HCT116 (cell line): ENCODE results near the gene RGS12. TPM values are rescaled to one million over a fixed set of nuclear protein-coding genes. Genes with fewer than 3 reads are reported as not detected.

ENCODE experiments used
- ATAC-seq: fragments of 200-7000 bp; cut with Tn5 transposase; 2 replicates; pipeline ENCODE4 v1.9.1; 2020; ENCODE audit warnings: mild to moderate bottlenecking, moderate library complexity
- BruUV-seq: library from RNA; stranded (reverse); fragments of 400-500 nt; replicated peaks from 2 replicates; lab custom pipeline; 2021; lab: Mats Ljungman, UMichigan
- CTCF ChIA-PET: fragments of 300-600 bp; sonication (Branson Sonifier 250); formaldehyde crosslinking; loops from one replicate; lab custom pipeline; 2021; ENCODE audit warnings: antibody characterized with exemption; lab: Charles Lee
- POLR2A ChIA-PET: fragments of 300-600, 350-600 bp; sonication (Branson Sonifier 250); formaldehyde crosslinking; loops from one replicate; lab custom pipeline; 2021; ENCODE audit warnings: antibody characterized with exemption; lab: Charles Lee
- RAD21 ChIA-PET, 2 experiments: fragments of 300-600 bp; sonication (Branson Sonifier 250); formaldehyde crosslinking; loops; one replicate each; lab custom pipeline; 2023; ENCODE audit warnings: low total read pairs in 2 of 2; ENCODE audit not compliant: uncharacterized antibody in 2 of 2, unreplicated experiment in 2 of 2, low non-redundant PET in 1 of 2; lab: Charles Lee
- DNase-seq: peaks from one replicate; pipeline ENCODE4 v3.0.0-alpha.2; 2010; ENCODE audit warnings: low read depth, low spot score
- H2AFZ ChIP-seq: fragments of 200-600 bp; shearing (Covaris generic), sonication (generic); 2 replicates; pipeline ENCODE4 v1.6.1; 2017; ENCODE audit warnings: low read depth, mixed run types, mixed read lengths, antibody characterized with exemption, low read length; ENCODE audit not compliant: poor library complexity, severe bottlenecking
- H3K27ac ChIP-seq: 2 replicates; pipeline ENCODE4 v1.5.1; 2012; ENCODE audit warnings: low read depth, low read length
- H3K27me3 ChIP-seq: fragments of 200-600 bp; sonication (generic); 2 replicates; pipeline ENCODE4 v1.6.1; 2016; ENCODE audit warnings: mixed run types, low read length, mixed read lengths; ENCODE audit not compliant: insufficient read depth
- H3K36me3 ChIP-seq, 2 experiments: fragments of 200-500 bp in 1 of 2; fragments of 200-600 bp in 1 of 2; sonication (Bioruptor generic) in 1 of 2; sonication (generic) in 1 of 2; 2 replicates each; pipeline versions ENCODE4 v1.5.1 to v1.6.1; 2014 to 2016; ENCODE audit warnings: low read length in 2 of 2, inconsistent platforms in 1 of 2, mixed read lengths in 1 of 2, mixed run types in 1 of 2; ENCODE audit not compliant: insufficient read depth in 2 of 2, control insufficient read depth in 1 of 2
- H3K4me1 ChIP-seq, 2 experiments: fragments of 200-600 bp in 1 of 2; sonication (generic) in 1 of 2; 2 replicates each; pipeline versions ENCODE4 v1.5.1 to v1.6.1; 2012 to 2017; ENCODE audit warnings: low read length in 2 of 2, inconsistent platforms in 1 of 2, mild to moderate bottlenecking in 1 of 2, mixed read lengths in 1 of 2, mixed run types in 1 of 2, moderate library complexity in 1 of 2; ENCODE audit not compliant: insufficient read depth in 2 of 2, control insufficient read depth in 1 of 2
- H3K4me2 ChIP-seq: fragments of 200-600 bp; sonication (generic); 2 replicates; pipeline ENCODE4 v1.6.1; 2017; ENCODE audit warnings: mixed run types, low read length, mixed read lengths
- H3K4me3 ChIP-seq, 2 experiments: fragments of 200-600 bp in 1 of 2; sonication (generic) in 1 of 2; replicated peaks in 1 of 2; 2 replicates each; pipeline ENCODE4 v1.5.1; 2011 to 2016; ENCODE audit warnings: low read length in 2 of 2, control low read depth in 1 of 2, low read depth in 1 of 2, mild to moderate bottlenecking in 1 of 2, mixed read lengths in 1 of 2, mixed run types in 1 of 2
- H3K79me2 ChIP-seq: fragments of 200-600 bp; sonication (generic); 2 replicates; pipeline ENCODE4 v1.6.1; 2017; ENCODE audit warnings: mild to moderate bottlenecking, mixed run types, low read length, moderate library complexity, mixed read lengths; ENCODE audit not compliant: insufficient read depth
- H3K9ac ChIP-seq: fragments of 200-600 bp; sonication (generic); 2 replicates; pipeline ENCODE4 v1.6.1; 2016; ENCODE audit warnings: low read length, mixed read lengths
- H3K9me2 ChIP-seq: fragments of 200-600 bp; sonication (generic), shearing (Covaris generic); 2 replicates; pipeline ENCODE4 v1.6.1; 2017; ENCODE audit warnings: mixed run types, mild to moderate bottlenecking, moderate library complexity; ENCODE audit not compliant: insufficient read depth
- H3K9me3 ChIP-seq, 2 experiments: fragments of 200-500 bp in 1 of 2; fragments of 200-600 bp in 1 of 2; sonication (Bioruptor generic) in 1 of 2; sonication (generic) in 1 of 2; 2 replicates each; pipeline ENCODE4 v1.6.1; 2014 to 2017; ENCODE audit warnings: low read length in 2 of 2, mixed read lengths in 2 of 2, inconsistent platforms in 1 of 2, low read depth in 1 of 2, mild to moderate bottlenecking in 1 of 2, mixed run types in 1 of 2, moderate library complexity in 1 of 2; ENCODE audit not compliant: control insufficient read depth in 1 of 2, insufficient read depth in 1 of 2
- H4K20me1 ChIP-seq: fragments of 200-600 bp; sonication (generic), shearing (Covaris generic); 2 replicates; pipeline ENCODE4 v1.6.1; 2017; ENCODE audit warnings: mixed run types, mild to moderate bottlenecking, moderate library complexity; ENCODE audit not compliant: insufficient read depth
- CBX3 ChIP-seq: IDR thresholded peaks from 2 replicates; pipeline ENCODE4 v1.6.1; 2012; ENCODE audit warnings: low read depth
- CEBPB ChIP-seq: IDR thresholded peaks from 2 replicates; pipeline ENCODE4 v1.6.1; 2012; ENCODE audit warnings: low read depth
- EGR1 ChIP-seq: IDR thresholded peaks from 2 replicates; pipeline ENCODE4 v1.6.1; 2012; ENCODE audit warnings: low read depth
- ELF1 ChIP-seq: IDR thresholded peaks from 2 replicates; pipeline ENCODE4 v1.6.1; 2012; ENCODE audit warnings: low read depth, borderline replicate concordance
- EZH2phosphoT487 ChIP-seq: fragments of 200-600 bp; IDR thresholded peaks from 2 replicates; pipeline ENCODE4 v1.6.1; 2018; ENCODE audit warnings: antibody characterized with exemption, borderline replicate concordance
- FOSL1 ChIP-seq: IDR thresholded peaks from 2 replicates; pipeline ENCODE4 v1.6.1; 2012; ENCODE audit warnings: low read depth
- POLR2A ChIP-seq: IDR thresholded peaks from 2 replicates; pipeline ENCODE4 v1.7.0; 2011; ENCODE audit warnings: borderline replicate concordance; ENCODE audit not compliant: insufficient read depth, insufficient read length; ENCODE audit errors: extremely low read depth
- POLR2AphosphoS5 ChIP-seq: IDR thresholded peaks from 2 replicates; pipeline ENCODE4 v1.6.1; 2011; ENCODE audit warnings: mild to moderate bottlenecking, low read depth, low read length, moderate library complexity
- RAD21 ChIP-seq: IDR thresholded peaks from 2 replicates; pipeline ENCODE4 v1.6.1; 2012; ENCODE audit warnings: low read depth, mild to moderate bottlenecking
- SP1 ChIP-seq: IDR thresholded peaks from 2 replicates; pipeline ENCODE4 v1.6.1; 2012; ENCODE audit warnings: low read depth
- SRF ChIP-seq: IDR thresholded peaks from 2 replicates; pipeline ENCODE4 v1.6.1; 2012; ENCODE audit warnings: low read depth
- TCF7L2 ChIP-seq: IDR thresholded peaks from 2 replicates; pipeline ENCODE4 v1.7.0; 2011; ENCODE audit warnings: borderline replicate concordance, inconsistent platforms; ENCODE audit not compliant: insufficient read depth, insufficient read length; ENCODE audit errors: extremely low read depth
- YY1 ChIP-seq: IDR thresholded peaks from 2 replicates; pipeline ENCODE4 v1.6.1; 2011; ENCODE audit warnings: low read length, low read depth, moderate library complexity, mild to moderate bottlenecking; ENCODE audit not compliant: insufficient replicate concordance; ENCODE audit errors: extremely low read depth
- ZFX ChIP-seq: fragments of 450-650 bp; IDR thresholded peaks from 2 replicates; pipeline ENCODE4 v1.6.1; 2017
- ZNF274 ChIP-seq: fragments of 200-500 bp; sonication (Bioruptor generic); IDR thresholded peaks from 2 replicates; pipeline ENCODE4 v1.6.1; 2014; ENCODE audit warnings: mild to moderate bottlenecking, low read depth, low read length, inconsistent platforms
- intact Hi-C: fragments of 100-400 bp; cut with micrococcal nuclease; formaldehyde crosslinking; loops from 2 replicates; pipeline ENCODE4 v1.10.0; 2022
- total RNA-seq: library from RNA; stranded (reverse); gene quantifications from one replicate; pipeline ENCODE4 v1.2.1, GENCODE V29; 2021; ENCODE audit not compliant: unreplicated experiment
- TF ChIP-seq, protein P1 (sequence below): IDR thresholded peaks from 2 replicates; pipeline ENCODE4 v1.6.1; 2011; ENCODE audit warnings: mild to moderate bottlenecking, low read length, moderate library complexity; ENCODE audit not compliant: insufficient replicate concordance; ENCODE audit errors: extremely low read depth
- TF ChIP-seq, protein P2 (sequence below), 3 experiments: fragments of 200-600 bp in 1 of 3; sonication (generic) in 1 of 3; IDR thresholded peaks in 2 of 3; conservative IDR thresholded peaks in 1 of 3; 2 replicates each; pipeline ENCODE4 v1.5.1; 2012 to 2017; ENCODE audit warnings: low read depth in 2 of 3, low read length in 2 of 3, antibody characterized with exemption in 1 of 3, borderline replicate concordance in 1 of 3, control low read depth in 1 of 3, mild to moderate bottlenecking in 1 of 3, mixed read lengths in 1 of 3, mixed run types in 1 of 3, moderate library complexity in 1 of 3; ENCODE audit not compliant: insufficient read depth in 1 of 3
- TF ChIP-seq, protein P3 (sequence below): IDR thresholded peaks from 2 replicates; pipeline ENCODE4 v1.6.1; 2012
- TF ChIP-seq, protein P4 (sequence below): IDR thresholded peaks from 2 replicates; pipeline ENCODE4 v1.6.1; 2012; ENCODE audit warnings: low read depth
- TF ChIP-seq, protein P5 (sequence below): IDR thresholded peaks from 2 replicates; pipeline ENCODE4 v1.6.1; 2012

RGS12 gene
- total RNA-seq, 1 experiment from 2014 or later: 22.2 TPM

DNA sequence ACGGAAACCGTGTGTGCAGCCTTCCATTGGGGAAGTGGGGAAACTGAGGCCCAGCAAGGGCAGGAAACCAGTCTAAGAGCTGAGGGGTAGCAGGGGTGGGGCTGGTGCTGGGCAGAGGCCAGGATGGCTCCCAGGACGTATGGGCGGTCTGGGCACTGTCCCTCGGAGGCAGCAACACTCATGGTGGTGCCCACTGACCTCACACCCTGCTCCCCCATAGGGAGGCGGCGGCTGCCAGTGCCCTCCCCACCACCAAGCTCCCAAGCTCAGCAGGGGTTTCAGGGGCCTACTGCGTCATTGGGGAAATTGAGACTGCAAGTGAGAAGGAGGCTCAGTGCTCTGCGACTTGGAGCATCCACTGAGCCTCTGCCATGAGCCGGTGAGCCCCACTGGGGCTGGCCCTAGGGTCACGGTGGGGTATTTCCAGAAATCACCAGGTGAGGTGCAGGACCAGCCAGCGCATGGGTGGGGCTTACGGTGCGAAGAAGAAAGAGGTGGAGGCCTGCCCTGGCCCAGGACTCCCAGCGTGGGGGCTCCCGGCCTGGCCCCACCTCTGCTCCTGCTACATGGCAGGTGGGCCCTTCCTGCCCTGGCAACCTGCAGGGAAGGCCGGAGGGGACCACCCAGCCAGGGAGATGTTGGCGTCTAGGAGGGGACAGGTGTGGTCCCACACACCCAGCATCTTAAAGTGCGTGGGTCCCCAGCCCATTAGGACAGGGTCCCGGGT, 42.9 kb upstream of the RGS12 start:
- H3K4me2 ChIP-seq: no peak overlapping the region
- DNase-seq (no peak), ATAC-seq (no peak)
- intact Hi-C loops: no loop called here
- no peaks in the 10 kb centered on the region for H3K79me2 ChIP-seq
- H3K9me2 ChIP-seq: no peaks in the 10 kb centered on the region
- TF ChIP-seq RAD21 (no peak), EGR1 (no peak), ZFX (no peak), ZNF274 (no peak), YY1 (no peak), TCF7L2 (no peak), ELF1 (no peak), CEBPB (no peak), FOSL1 (no peak), CBX3 (no peak), EZH2phosphoT487 (no peak), SP1 (no peak), POLR2A (no peak), POLR2AphosphoS5 (no peak), SRF (no peak)
- TF ChIP-seq, protein P1, sequence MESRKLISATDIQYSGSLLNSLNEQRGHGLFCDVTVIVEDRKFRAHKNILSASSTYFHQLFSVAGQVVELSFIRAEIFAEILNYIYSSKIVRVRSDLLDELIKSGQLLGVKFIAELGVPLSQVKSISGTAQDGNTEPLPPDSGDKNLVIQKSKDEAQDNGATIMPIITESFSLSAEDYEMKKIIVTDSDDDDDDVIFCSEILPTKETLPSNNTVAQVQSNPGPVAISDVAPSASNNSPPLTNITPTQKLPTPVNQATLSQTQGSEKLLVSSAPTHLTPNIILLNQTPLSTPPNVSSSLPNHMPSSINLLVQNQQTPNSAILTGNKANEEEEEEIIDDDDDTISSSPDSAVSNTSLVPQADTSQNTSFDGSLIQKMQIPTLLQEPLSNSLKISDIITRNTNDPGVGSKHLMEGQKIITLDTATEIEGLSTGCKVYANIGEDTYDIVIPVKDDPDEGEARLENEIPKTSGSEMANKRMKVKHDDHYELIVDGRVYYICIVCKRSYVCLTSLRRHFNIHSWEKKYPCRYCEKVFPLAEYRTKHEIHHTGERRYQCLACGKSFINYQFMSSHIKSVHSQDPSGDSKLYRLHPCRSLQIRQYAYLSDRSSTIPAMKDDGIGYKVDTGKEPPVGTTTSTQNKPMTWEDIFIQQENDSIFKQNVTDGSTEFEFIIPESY: no peak
- TF ChIP-seq, protein P2, sequence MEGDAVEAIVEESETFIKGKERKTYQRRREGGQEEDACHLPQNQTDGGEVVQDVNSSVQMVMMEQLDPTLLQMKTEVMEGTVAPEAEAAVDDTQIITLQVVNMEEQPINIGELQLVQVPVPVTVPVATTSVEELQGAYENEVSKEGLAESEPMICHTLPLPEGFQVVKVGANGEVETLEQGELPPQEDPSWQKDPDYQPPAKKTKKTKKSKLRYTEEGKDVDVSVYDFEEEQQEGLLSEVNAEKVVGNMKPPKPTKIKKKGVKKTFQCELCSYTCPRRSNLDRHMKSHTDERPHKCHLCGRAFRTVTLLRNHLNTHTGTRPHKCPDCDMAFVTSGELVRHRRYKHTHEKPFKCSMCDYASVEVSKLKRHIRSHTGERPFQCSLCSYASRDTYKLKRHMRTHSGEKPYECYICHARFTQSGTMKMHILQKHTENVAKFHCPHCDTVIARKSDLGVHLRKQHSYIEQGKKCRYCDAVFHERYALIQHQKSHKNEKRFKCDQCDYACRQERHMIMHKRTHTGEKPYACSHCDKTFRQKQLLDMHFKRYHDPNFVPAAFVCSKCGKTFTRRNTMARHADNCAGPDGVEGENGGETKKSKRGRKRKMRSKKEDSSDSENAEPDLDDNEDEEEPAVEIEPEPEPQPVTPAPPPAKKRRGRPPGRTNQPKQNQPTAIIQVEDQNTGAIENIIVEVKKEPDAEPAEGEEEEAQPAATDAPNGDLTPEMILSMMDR (IDR thresholded peaks at IDR 0.05 in 2 of 3, conservative IDR thresholded peaks at IDR 0.05 in 1 of 3; ENCODE audit: borderline replicate concordance in 1 of 3, insufficient read depth in 1 of 3, low read depth in 2 of 3, low read length in 2 of 3): no peak
- TF ChIP-seq, protein P3, sequence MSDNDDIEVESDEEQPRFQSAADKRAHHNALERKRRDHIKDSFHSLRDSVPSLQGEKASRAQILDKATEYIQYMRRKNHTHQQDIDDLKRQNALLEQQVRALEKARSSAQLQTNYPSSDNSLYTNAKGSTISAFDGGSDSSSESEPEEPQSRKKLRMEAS: no peak
- TF ChIP-seq, protein P4, sequence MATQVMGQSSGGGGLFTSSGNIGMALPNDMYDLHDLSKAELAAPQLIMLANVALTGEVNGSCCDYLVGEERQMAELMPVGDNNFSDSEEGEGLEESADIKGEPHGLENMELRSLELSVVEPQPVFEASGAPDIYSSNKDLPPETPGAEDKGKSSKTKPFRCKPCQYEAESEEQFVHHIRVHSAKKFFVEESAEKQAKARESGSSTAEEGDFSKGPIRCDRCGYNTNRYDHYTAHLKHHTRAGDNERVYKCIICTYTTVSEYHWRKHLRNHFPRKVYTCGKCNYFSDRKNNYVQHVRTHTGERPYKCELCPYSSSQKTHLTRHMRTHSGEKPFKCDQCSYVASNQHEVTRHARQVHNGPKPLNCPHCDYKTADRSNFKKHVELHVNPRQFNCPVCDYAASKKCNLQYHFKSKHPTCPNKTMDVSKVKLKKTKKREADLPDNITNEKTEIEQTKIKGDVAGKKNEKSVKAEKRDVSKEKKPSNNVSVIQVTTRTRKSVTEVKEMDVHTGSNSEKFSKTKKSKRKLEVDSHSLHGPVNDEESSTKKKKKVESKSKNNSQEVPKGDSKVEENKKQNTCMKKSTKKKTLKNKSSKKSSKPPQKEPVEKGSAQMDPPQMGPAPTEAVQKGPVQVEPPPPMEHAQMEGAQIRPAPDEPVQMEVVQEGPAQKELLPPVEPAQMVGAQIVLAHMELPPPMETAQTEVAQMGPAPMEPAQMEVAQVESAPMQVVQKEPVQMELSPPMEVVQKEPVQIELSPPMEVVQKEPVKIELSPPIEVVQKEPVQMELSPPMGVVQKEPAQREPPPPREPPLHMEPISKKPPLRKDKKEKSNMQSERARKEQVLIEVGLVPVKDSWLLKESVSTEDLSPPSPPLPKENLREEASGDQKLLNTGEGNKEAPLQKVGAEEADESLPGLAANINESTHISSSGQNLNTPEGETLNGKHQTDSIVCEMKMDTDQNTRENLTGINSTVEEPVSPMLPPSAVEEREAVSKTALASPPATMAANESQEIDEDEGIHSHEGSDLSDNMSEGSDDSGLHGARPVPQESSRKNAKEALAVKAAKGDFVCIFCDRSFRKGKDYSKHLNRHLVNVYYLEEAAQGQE: no peak
- TF ChIP-seq, protein P5, sequence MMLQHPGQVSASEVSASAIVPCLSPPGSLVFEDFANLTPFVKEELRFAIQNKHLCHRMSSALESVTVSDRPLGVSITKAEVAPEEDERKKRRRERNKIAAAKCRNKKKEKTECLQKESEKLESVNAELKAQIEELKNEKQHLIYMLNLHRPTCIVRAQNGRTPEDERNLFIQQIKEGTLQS: no peak
- no peak overlapping the region for H3K27ac ChIP-seq
- H2AFZ ChIP-seq: no peak overlapping the region
- no peak overlapping the region for H3K4me3 ChIP-seq
- no peaks in the 10 kb centered on the region for H3K36me3 ChIP-seq
- ChIA-PET RAD21 (no interaction called here), POLR2A (no interaction called here), CTCF (no interaction called here)
- H3K9me3 ChIP-seq: no peaks in the 10 kb centered on the region
- H3K27me3 ChIP-seq: no peaks in the 10 kb centered on the region
- H3K9ac ChIP-seq: no peak overlapping the region
- no peaks in the 10 kb centered on the region for H3K4me1 ChIP-seq
- BruUV-seq: no TSS peak
- H4K20me1 ChIP-seq: no peaks in the 10 kb centered on the region
